ENCODE results near the gene DPP7.

DPP7 gene

DNA sequence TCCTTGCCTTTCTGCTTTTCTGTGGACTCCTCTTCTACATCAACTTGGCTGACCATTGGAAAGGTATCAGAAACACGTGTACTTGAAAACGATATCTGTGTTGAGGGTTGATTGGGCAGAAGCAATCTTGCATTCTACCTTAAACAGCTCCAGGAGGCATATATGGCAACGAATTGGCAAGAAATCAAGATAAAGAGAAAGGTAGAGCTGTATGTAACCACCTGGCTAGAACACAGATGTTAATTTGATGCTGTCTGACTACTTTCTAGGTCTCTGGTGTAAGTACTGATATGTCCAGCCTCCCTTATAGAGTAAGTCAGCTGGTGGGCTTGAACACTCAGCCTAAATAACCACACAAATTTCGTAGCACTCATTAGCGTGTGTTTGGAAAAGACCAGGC lies 26.4 kb downstream of the DPP7 start:
- Histone ChIP-seq H3K4me3 (ENCODE audit: severe bottlenecking) (no peak overlapping the region), H3K27me3 (ENCODE audit: insufficient read depth, poor library complexity, severe bottlenecking) (no peaks in the 10 kb centered on the region), H3K36me3 (ENCODE audit: low read depth) (peaks cover 26% of the 10 kb centered on the region), H3K27ac (ENCODE audit: poor library complexity, severe bottlenecking) (no peak overlapping the region), H3K4me1 (ENCODE audit: insufficient read depth, poor library complexity, severe bottlenecking) (peaks cover 28% of the 10 kb centered on the region), H3K9me3 (ENCODE audit: severe bottlenecking) (no peaks in the 10 kb centered on the region)
- DNase-seq (ENCODE audit: low spot score) (no peak), ATAC-seq (ENCODE audit: low read depth) (no peak)
- TF ChIP-seq, protein P1, sequence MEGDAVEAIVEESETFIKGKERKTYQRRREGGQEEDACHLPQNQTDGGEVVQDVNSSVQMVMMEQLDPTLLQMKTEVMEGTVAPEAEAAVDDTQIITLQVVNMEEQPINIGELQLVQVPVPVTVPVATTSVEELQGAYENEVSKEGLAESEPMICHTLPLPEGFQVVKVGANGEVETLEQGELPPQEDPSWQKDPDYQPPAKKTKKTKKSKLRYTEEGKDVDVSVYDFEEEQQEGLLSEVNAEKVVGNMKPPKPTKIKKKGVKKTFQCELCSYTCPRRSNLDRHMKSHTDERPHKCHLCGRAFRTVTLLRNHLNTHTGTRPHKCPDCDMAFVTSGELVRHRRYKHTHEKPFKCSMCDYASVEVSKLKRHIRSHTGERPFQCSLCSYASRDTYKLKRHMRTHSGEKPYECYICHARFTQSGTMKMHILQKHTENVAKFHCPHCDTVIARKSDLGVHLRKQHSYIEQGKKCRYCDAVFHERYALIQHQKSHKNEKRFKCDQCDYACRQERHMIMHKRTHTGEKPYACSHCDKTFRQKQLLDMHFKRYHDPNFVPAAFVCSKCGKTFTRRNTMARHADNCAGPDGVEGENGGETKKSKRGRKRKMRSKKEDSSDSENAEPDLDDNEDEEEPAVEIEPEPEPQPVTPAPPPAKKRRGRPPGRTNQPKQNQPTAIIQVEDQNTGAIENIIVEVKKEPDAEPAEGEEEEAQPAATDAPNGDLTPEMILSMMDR (IDR thresholded peaks at IDR 0.05; ENCODE audit: poor library complexity, severe bottlenecking): no peak

DNA sequence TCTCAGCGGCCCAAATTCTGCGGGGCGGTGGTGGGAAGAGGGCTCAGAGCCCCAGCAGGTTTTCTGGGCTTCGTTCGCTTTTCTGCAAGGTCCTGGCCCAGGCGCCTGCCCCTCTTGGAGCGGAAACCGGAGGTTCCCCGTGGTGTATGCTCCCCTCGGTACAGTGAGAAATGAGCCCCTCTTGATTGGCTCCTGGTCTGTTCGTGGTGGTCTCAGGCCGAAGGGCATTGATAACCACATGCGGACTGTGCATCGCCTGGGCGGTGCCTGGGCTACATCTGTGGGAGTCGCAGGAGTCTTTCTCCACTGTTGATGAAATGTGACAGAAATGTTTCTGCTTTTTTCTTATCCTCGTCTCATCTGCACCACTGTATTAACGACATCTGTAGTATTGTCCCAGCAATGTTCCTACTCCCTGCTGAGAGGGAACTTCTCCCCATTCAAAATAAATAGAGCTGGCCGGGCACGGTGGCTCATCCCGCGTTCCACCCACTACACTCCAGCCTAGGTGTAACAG lies 27.1 kb downstream of the DPP7 start:
- H3K4me1 ChIP-seq (ENCODE audit: insufficient read depth, poor library complexity, severe bottlenecking): peaks cover 30% of the 10 kb centered on the region
- TF ChIP-seq, protein P1 (IDR thresholded peaks at IDR 0.05; ENCODE audit: poor library complexity, severe bottlenecking): no peak
- no peak for DNase-seq (ENCODE audit: low spot score)
- H3K4me3 ChIP-seq (ENCODE audit: severe bottlenecking): peak overlapping the region; percentile 66
- H3K27ac ChIP-seq (ENCODE audit: poor library complexity, severe bottlenecking): peak overlapping the region; percentile 83
- peaks cover 20% of the 10 kb centered on the region for H3K36me3 ChIP-seq (ENCODE audit: low read depth)
- no peaks in the 10 kb centered on the region for H3K27me3 ChIP-seq (ENCODE audit: insufficient read depth, poor library complexity, severe bottlenecking)
- ATAC-seq (ENCODE audit: low read depth): no peak
- no peaks in the 10 kb centered on the region for H3K9me3 ChIP-seq (ENCODE audit: severe bottlenecking)

DNA sequence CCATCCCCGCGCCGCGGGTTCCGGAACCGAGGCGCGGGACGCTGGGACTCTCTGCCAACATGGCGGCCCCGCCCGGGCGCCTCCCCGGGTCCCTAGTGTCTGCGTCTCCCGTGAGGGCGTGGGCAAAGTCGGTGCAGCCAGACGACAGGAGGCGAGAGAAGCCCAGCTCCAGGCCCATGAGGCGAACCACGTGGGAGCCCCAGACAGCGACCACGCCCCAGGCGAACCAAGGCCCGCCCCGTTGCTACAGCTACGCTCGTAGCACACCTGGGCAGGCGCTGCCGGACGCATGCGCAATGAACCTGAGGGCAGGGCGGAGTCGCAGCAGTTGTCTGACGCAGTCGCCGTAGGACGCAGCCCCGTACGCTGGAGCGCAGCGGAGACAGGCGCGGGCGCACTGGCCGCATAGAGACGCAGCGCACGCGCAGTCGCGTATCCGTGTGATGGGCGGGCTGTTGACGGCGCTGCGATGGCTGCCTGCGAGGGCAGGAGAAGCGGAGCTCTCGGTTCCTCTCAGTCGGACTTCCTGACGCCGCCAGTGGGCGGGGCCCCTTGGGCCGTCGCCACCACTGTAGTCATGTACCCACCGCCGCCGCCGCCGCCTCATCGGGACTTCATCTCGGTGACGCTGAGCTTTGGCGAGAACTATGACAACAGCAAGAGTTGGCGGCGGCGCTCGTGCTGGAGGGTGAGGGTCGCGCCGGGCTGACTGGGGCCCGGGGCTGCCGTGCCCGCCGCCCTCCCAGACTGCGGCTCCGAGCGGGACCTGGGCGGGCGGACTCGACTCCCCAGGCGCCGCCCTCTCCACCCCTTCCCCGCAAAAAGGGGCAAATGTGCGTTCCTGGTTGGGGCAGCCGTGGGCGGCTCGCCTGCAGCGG lies 27.8 kb downstream of the DPP7 start, which contains the start of gene MAN1B1:
Gene MAN1B1 (plus strand): TSS at position 455 of the 878 bp plus-strand sequence. CDS start 15 bp downstream, at position 470.
- TF ChIP-seq, protein P1 (IDR thresholded peaks at IDR 0.05; ENCODE audit: poor library complexity, severe bottlenecking): no peak
- H3K27me3 ChIP-seq (ENCODE audit: insufficient read depth, poor library complexity, severe bottlenecking): no peaks in the 10 kb centered on the region
- DNase-seq (ENCODE audit: low spot score) (peak; percentile 99), ATAC-seq (ENCODE audit: low read depth) (peak; percentile 78)
- peak within 1 kb of the TSS; percentile 66 for H3K4me3 ChIP-seq (ENCODE audit: severe bottlenecking)
- H3K9me3 ChIP-seq (ENCODE audit: severe bottlenecking): no peaks in the 10 kb centered on the region
- peaks cover 15% of the 10 kb centered on the region for H3K36me3 ChIP-seq (ENCODE audit: low read depth)
- peak within 1 kb of the TSS; percentile 83 for H3K27ac ChIP-seq (ENCODE audit: poor library complexity, severe bottlenecking)
- H3K4me1 ChIP-seq (ENCODE audit: insufficient read depth, poor library complexity, severe bottlenecking): peaks cover 30% of the 10 kb centered on the region

DNA sequence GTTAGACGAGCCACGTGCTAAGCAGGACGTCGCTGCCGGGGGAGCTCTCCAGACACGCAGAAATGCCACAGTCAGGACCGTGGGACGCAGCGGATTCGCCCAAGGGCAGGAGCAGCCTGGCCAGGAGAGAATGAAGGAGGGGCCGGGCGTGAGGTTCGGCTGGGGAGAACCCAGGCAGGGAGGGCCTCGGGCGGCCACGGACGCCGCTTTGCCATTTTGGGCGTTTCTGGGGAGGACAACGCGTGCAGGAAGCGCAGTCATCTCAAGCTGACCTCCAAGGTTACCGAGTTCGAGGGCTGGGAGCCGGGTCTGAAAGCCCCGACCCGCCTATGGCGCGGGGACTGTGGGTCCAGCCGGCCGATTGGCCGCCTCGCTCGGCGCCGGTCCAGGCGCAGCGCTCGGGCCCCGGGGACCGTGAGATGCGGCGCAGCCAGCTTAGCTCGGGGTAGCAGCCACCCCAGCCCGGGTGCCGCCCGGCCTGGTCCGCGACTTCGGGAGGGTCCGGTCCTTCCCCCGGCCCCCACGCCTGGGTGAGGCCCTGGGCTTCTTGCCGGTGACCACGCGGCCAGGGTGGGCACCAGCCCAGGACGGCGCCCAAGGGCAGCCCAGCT lies 28.5 kb downstream of the DPP7 start:
- no peaks in the 10 kb centered on the region for H3K9me3 ChIP-seq (ENCODE audit: severe bottlenecking)
- H3K27ac ChIP-seq (ENCODE audit: poor library complexity, severe bottlenecking): peak overlapping the region; percentile 83
- peaks cover 30% of the 10 kb centered on the region for H3K4me1 ChIP-seq (ENCODE audit: insufficient read depth, poor library complexity, severe bottlenecking)
- ATAC-seq (ENCODE audit: low read depth) (peak; percentile 2; the same call in 2 of the 3 replicates), DNase-seq (ENCODE audit: low spot score) (no peak)
- TF ChIP-seq, protein P1 (IDR thresholded peaks at IDR 0.05; ENCODE audit: poor library complexity, severe bottlenecking): no peak
- peak overlapping the region; percentile 66 for H3K4me3 ChIP-seq (ENCODE audit: severe bottlenecking)
- H3K36me3 ChIP-seq (ENCODE audit: low read depth): peaks cover 11% of the 10 kb centered on the region
- H3K27me3 ChIP-seq (ENCODE audit: insufficient read depth, poor library complexity, severe bottlenecking): no peaks in the 10 kb centered on the region

All from RWPE2 (cell line).